Breast epithelium (tissue), 3 donors: ENCODE data around the gene HIGD1B.

Experiments used
- POLR2AphosphoS5 ChIP-seq, 3 donors: sonication (generic); formaldehyde crosslinking; IDR thresholded peaks; one replicate each; pipeline ENCODE4 v1.6.1; 2017; ENCODE audit warnings: antibody characterized with exemption in 3 of 3
- TF ChIP-seq, protein P1 (sequence below), 3 donors: fragments of 450-650 bp; IDR thresholded peaks; one replicate each; pipeline ENCODE4 v1.5.1; 2016 to 2017; ENCODE audit warnings: antibody characterized with exemption in 3 of 3, mild to moderate bottlenecking in 3 of 3, moderate library complexity in 3 of 3

DNA sequence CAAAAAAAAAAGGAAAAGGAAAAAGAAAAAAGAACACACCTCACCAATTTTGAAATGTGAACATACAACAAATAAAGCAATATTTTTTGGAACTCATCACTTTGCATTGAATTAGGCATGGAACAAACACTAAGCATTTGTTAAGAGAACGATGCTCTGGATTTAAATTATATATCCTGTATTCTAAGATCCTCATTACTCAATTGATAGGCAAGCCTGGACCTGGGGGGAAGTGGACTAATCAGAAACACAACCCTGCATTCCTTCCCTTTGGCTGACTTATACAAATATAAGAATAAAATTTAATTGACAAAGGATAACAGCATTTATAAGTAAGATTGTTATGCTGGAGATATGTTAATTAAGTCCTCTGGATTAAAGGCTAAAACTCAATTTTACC is 19.8 kb upstream of the HIGD1B start:
- no peak for TF ChIP-seq POLR2AphosphoS5 (IDR thresholded peaks at IDR 0.05)
- TF ChIP-seq, protein P1, sequence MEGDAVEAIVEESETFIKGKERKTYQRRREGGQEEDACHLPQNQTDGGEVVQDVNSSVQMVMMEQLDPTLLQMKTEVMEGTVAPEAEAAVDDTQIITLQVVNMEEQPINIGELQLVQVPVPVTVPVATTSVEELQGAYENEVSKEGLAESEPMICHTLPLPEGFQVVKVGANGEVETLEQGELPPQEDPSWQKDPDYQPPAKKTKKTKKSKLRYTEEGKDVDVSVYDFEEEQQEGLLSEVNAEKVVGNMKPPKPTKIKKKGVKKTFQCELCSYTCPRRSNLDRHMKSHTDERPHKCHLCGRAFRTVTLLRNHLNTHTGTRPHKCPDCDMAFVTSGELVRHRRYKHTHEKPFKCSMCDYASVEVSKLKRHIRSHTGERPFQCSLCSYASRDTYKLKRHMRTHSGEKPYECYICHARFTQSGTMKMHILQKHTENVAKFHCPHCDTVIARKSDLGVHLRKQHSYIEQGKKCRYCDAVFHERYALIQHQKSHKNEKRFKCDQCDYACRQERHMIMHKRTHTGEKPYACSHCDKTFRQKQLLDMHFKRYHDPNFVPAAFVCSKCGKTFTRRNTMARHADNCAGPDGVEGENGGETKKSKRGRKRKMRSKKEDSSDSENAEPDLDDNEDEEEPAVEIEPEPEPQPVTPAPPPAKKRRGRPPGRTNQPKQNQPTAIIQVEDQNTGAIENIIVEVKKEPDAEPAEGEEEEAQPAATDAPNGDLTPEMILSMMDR (IDR thresholded peaks at IDR 0.05): no peak
